K562 (cell line): Measurements from ENCODE around the gene SH3BP2. TPM values are rescaled to one million over a fixed set of nuclear protein-coding genes. Genes with fewer than 3 reads are reported as not detected.
A peak's percentile ranks its signal among the peaks of the same experiment; 100 is the strongest.

Experiments used
- EGR1 ChIP-seq: fragments of 450-650 bp; conservative IDR thresholded peaks from 2 replicates; pipeline ENCODE4 v1.6.1; 2017; ENCODE audit warnings: mild to moderate bottlenecking
- GABPB1 ChIP-seq: sonication (generic); formaldehyde crosslinking; IDR thresholded peaks from 2 replicates; pipeline ENCODE4 v1.8.0; 2022; ENCODE audit warnings: mild to moderate bottlenecking, missing genetic modification reagents
- GTF2B ChIP-seq: IDR thresholded peaks from 2 replicates; pipeline ENCODE4 v1.6.1; 2011; ENCODE audit not compliant: insufficient read length; ENCODE audit errors: extremely low read depth
- GTF3C2 ChIP-seq: IDR thresholded peaks from 3 replicates; pipeline ENCODE4 v1.6.1; 2011; ENCODE audit warnings: borderline replicate concordance, mild to moderate bottlenecking, moderate library complexity; ENCODE audit not compliant: insufficient read length; ENCODE audit errors: extremely low read depth
- KLF16 ChIP-seq: IDR thresholded peaks from 2 replicates; pipeline ENCODE4 v1.6.1; 2016; ENCODE audit warnings: antibody characterized with exemption
- SAP30 ChIP-seq: fragments of 200-600 bp; sonication (generic); IDR thresholded peaks from 2 replicates; pipeline ENCODE4 v1.6.1; 2012; ENCODE audit warnings: borderline replicate concordance, low read depth, mild to moderate bottlenecking, moderate library complexity, low read length, control low read depth, inconsistent platforms; ENCODE audit not compliant: insufficient read depth, poor library complexity, severe bottlenecking
- SIN3A ChIP-seq, 2 experiments: fragments of 150-350 bp in 1 of 2; IDR thresholded peaks; 2 replicates each; pipeline ENCODE4 v1.6.1; 2011 to 2016; ENCODE audit warnings: borderline replicate concordance in 2 of 2, low read depth in 2 of 2, low read length in 2 of 2, mild to moderate bottlenecking in 2 of 2, moderate library complexity in 2 of 2; ENCODE audit not compliant: control insufficient read depth in 1 of 2
- STAT5A ChIP-seq: IDR thresholded peaks from 2 replicates; pipeline ENCODE4 v1.6.1; 2012; ENCODE audit warnings: low read length, inconsistent platforms, borderline replicate concordance
- VEZF1 ChIP-seq: fragments of 200-800 bp; sonication (Bioruptor generic); IDR thresholded peaks from 2 replicates; pipeline ENCODE4 v1.6.1; 2017; ENCODE audit warnings: missing genetic modification characterization, missing compliant biosample characterization
- polyA plus RNA-seq, 8 experiments: library from polyadenylated mRNA; depleted of rRNA in 4 of 8; stranded (reverse) in 5 of 8; unstranded in 3 of 8; fragments of >200 nt; fragmentation: Nextera tagmentation in 2 of 8; fragmentation: Illumina TruSeq in 1 of 8; extraction: Ambion mirVana in 2 of 8; extraction: Trizol in 1 of 8; gene quantifications; 2 replicates each; pipeline versions ENCODE4 v1.2.1 to v1.2.3, GENCODE V29; 2011 to 2014; ENCODE audit warnings: inconsistent platforms in 1 of 8, missing spikeins in 1 of 8
- total RNA-seq, 7 experiments: library from RNA; depleted of rRNA in 6 of 7; stranded (reverse); fragments of >200 nt in 6 of 7; fragmentation: Illumina TruSeq in 2 of 7; extraction: Trizol in 2 of 7; gene quantifications; 2 replicates each; pipeline versions ENCODE4 v1.2.1 to v1.2.3, GENCODE V29; 2011 to 2021; ENCODE audit warnings: low replicate concordance in 1 of 7
- TF ChIP-seq, protein P1 (sequence below): fragments of 250-450 bp; sonication (Bioruptor Pico); IDR thresholded peaks from 2 replicates; pipeline ENCODE4 v1.5.0; 2021; ENCODE audit warnings: mild to moderate bottlenecking, borderline replicate concordance

SH3BP2 gene
- total and polyA plus RNA-seq, 9 of the 15 experiments (the other 6 are each of a cell fraction or from before 2014, with no cell fraction given) = 0.34 to 16.0 (median 5.1) TPM

DNA sequence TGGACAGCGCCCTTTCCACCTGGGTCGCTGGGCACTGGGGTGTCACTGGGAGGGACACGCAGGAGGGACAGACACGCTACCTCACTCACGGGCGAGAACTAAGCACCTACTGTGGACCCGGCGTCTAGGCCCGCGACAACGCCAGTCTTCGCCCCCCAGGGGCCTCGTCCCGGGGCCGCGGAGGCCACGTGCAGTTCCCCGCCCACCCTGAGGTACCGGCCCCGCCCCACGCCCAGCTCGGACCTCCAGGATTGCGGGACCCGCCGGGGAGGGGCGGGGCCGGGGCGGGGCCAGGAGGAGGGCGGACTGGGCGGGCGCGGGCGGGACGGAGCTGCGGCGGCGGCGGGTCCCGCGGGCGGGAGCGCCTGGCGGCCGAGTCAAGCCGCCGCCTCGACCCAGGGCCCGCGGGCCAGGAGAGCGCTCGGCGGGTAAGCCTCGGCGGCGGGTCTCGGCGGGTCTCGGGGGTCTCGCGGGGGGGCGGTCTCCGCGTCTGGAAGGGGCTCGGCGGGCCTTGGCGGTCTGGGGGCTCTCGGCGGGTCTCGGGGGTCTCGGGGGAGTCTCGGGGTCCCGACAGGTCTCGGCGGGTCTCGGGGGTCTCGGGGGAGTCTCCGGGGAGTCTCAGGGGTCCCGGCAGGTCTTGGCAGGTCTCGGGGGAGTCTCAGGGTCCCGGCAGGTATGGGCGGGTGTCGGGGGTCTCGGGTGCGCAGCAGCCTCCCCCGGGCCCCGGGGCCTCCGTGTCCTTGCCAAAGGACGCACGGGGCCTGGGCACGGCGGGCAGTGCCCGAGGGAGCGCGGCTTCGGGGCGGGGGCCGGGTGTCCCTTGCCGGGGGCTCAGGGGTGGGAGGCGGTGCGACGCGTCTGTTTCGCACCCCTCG, at the start of gene SH3BP2 (continued):
- TF ChIP-seq GTF3C2 (no peak), GTF2B (no peak), VEZF1 (peak; percentile 69), SIN3A (IDR thresholded peaks at IDR 0.05; ENCODE audit: borderline replicate concordance in 2 of 2, control insufficient read depth in 1 of 2, low read depth in 2 of 2, low read length in 2 of 2) (peak in 1 of 2 experiments; percentile 9; a peak in 2 of 4 replicates), EGR1 (0 out of 2 replicates have a peak, but pooled peaks have one; percentile 25), GABPB1 (no peak), STAT5A (no peak), SAP30 (peak; percentile 0), KLF16 (no peak)
- TF ChIP-seq, protein P1, sequence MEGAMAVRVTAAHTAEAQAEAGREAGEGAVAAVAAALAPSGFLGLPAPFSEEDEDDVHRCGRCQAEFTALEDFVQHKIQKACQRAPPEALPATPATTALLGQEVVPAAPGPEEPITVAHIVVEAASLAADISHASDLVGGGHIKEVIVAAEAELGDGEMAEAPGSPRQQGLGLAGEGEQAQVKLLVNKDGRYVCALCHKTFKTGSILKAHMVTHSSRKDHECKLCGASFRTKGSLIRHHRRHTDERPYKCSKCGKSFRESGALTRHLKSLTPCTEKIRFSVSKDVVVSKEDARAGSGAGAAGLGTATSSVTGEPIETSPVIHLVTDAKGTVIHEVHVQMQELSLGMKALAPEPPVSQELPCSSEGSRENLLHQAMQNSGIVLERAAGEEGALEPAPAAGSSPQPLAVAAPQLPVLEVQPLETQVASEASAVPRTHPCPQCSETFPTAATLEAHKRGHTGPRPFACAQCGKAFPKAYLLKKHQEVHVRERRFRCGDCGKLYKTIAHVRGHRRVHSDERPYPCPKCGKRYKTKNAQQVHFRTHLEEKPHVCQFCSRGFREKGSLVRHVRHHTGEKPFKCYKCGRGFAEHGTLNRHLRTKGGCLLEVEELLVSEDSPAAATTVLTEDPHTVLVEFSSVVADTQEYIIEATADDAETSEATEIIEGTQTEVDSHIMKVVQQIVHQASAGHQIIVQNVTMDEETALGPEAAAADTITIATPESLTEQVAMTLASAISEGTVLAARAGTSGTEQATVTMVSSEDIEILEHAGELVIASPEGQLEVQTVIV (CRISPR knock-in tag) = no peak
